B cell (primary cell): ENCODE measurements around the gene LRRN2.

Experiments
- CTCF ChIP-seq: fragments of 200-600 bp; IDR thresholded peaks from one replicate; pipeline ENCODE4 v1.8.0; 2022; ENCODE audit warnings: antibody characterized with exemption, mild to moderate bottlenecking
- EZH2 ChIP-seq: IDR thresholded peaks from 2 replicates; pipeline ENCODE4 v1.6.1; 2012; ENCODE audit warnings: borderline replicate concordance, low read depth, mild to moderate bottlenecking, moderate library complexity, low read length; ENCODE audit not compliant: insufficient read depth, poor library complexity, severe bottlenecking

GRCh38 chr1:204648576-204648975 lies 37.0 kb downstream of the LRRN2 start:
- TF ChIP-seq EZH2 (no peak), CTCF (no peak)
